ENCODE measurements around the gene SHD. TPM values are rescaled to one million over a fixed set of nuclear protein-coding genes. Genes with fewer than 3 reads are reported as not detected.

The SHD gene
- total RNA-seq, 1 experiment from 2014 or later: 4.4 TPM

DNA sequence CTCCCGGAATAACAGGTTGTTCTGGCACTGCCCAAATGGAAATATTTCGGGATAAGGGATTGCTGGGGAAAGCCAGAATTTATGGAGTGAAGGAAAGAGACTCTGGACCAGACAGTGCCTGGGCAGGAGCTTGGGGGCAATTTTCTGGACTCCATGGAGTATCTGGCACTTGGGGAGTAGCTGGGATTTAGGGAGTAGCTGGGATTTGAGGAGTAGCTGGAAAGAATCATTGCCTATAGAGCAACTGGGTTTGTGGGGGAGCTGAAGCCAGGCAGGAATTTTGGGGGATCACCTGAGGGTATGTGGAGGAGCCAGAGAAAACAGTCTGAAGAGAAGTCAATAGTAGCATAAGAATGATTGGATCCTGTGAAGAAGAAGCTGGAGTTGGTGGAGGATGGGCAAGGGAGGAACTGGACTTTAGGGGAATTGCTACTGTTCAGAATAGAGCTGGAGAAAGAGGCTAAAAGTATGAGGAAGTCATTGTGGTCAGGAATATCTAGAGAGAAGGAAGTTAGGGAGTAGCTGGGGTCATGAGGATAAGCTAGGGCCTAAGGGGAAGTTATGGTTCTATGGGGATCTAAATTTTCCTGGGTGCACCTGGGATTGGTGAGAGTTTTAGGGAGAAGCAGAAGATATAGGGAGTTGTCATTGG, 40.1 kb downstream of the SHD start:
- H3K27me3 Mint-ChIP-seq (ENCODE audit: low read depth): no peaks in the 10 kb centered on the region; the same call in none of the 2 replicates
- H3K79me2 ChIP-seq (ENCODE audit: insufficient read depth, low read length): no peaks in the 10 kb centered on the region
- no peak overlapping the region for H2BK5ac ChIP-seq (ENCODE audit: insufficient read length, low read length)
- no peak overlapping the region for H2BK15ac ChIP-seq (ENCODE audit: low read depth, low read length)
- H2AFZ ChIP-seq (ENCODE audit: low read length): no peak overlapping the region
- H3K27ac ChIP-seq (ENCODE audit: insufficient read length, low read depth, low read length): no peak overlapping the region
- no peak overlapping the region for H3K18ac ChIP-seq (ENCODE audit: insufficient read length, low read depth, low read length)
- no peaks in the 10 kb centered on the region for H3K27me3 ChIP-seq (ENCODE audit: insufficient read depth, low read length)
- TF ChIP-seq, protein P1, sequence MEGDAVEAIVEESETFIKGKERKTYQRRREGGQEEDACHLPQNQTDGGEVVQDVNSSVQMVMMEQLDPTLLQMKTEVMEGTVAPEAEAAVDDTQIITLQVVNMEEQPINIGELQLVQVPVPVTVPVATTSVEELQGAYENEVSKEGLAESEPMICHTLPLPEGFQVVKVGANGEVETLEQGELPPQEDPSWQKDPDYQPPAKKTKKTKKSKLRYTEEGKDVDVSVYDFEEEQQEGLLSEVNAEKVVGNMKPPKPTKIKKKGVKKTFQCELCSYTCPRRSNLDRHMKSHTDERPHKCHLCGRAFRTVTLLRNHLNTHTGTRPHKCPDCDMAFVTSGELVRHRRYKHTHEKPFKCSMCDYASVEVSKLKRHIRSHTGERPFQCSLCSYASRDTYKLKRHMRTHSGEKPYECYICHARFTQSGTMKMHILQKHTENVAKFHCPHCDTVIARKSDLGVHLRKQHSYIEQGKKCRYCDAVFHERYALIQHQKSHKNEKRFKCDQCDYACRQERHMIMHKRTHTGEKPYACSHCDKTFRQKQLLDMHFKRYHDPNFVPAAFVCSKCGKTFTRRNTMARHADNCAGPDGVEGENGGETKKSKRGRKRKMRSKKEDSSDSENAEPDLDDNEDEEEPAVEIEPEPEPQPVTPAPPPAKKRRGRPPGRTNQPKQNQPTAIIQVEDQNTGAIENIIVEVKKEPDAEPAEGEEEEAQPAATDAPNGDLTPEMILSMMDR (conservative IDR thresholded peaks at IDR 0.05): no peak
- H3K23ac ChIP-seq (ENCODE audit: insufficient read length, low read depth, low read length): no peak overlapping the region
- H3K23me2 ChIP-seq (ENCODE audit: insufficient read length, low read depth, low read length, poor library complexity, severe bottlenecking): no peaks in the 10 kb centered on the region
- no peak overlapping the region for H3K4ac ChIP-seq (ENCODE audit: low read depth, low read length)
- no peaks in the 10 kb centered on the region for H3K9me3 ChIP-seq (ENCODE audit: control insufficient read depth, low read depth, low read length)
- no peaks in the 10 kb centered on the region for H3K4me1 Mint-ChIP-seq
- no peak overlapping the region for H3K4me2 ChIP-seq (ENCODE audit: insufficient read depth, insufficient read length, low read length)
- H3K56ac ChIP-seq (ENCODE audit: insufficient read length, low read depth, low read length): no peak overlapping the region
- no peak overlapping the region for H3K4me3 Mint-ChIP-seq
- peaks cover 54 to 72% (median 58%) of the 10 kb centered on the region in 3 experiments for H3K36me3 Mint-ChIP-seq (ENCODE audit: insufficient read depth in 1 of 3, low read depth in 3 of 3)
- H2BK20ac ChIP-seq (ENCODE audit: low read depth, low read length, poor library complexity, severe bottlenecking): no peak overlapping the region
- no peaks in the 10 kb centered on the region for H4K20me1 ChIP-seq (ENCODE audit: control insufficient read depth, insufficient read depth, insufficient read length)
- no peak overlapping the region for H2BK12ac ChIP-seq (ENCODE audit: insufficient read length, low read depth, low read length)
- H3K79me1 ChIP-seq (ENCODE audit: insufficient read depth, low read depth, low read length, poor library complexity, severe bottlenecking): no peaks in the 10 kb centered on the region
- DNase-seq: no peak
- H2AK5ac ChIP-seq (ENCODE audit: insufficient read length, low read length): no peak overlapping the region
- no peak overlapping the region for H2BK120ac ChIP-seq (ENCODE audit: low read depth, low read length, poor library complexity, severe bottlenecking)
- H3T11ph ChIP-seq (ENCODE audit: low read length): no peak overlapping the region
- H3K4me1 ChIP-seq (ENCODE audit: insufficient read depth, low read length): no peaks in the 10 kb centered on the region
- H3K14ac ChIP-seq (ENCODE audit: insufficient read depth, low read length): no peak overlapping the region
- no CpG with 5 or more reads among the region's 2 CpGs for WGBS (ENCODE audit: extremely low coverage, insufficient read length, low lambda C conversion rate)
- no peak overlapping the region for H3K9ac ChIP-seq (ENCODE audit: extremely low read depth, insufficient read length, low read length)
- no peak overlapping the region for H3K27ac Mint-ChIP-seq
- H3K9me3 Mint-ChIP-seq: peaks cover 31% of the 10 kb centered on the region in 2 experiments
- H4K91ac ChIP-seq (ENCODE audit: insufficient read length, low read depth, low read length): no peak overlapping the region
- no peak overlapping the region for H4K8ac ChIP-seq (replicated peaks; ENCODE audit: insufficient read length, low read depth, low read length)
- no peak overlapping the region for H4K5ac ChIP-seq (ENCODE audit: insufficient read length, low read depth, low read length)

Measured in H9 (cell line).